Loucy (cell line): ENCODE results near the gene IL11RA.
A peak's percentile ranks its signal among the peaks of the same experiment; 100 is the strongest.

Source experiments
- H2AFZ ChIP-seq: fragments of 200-600 bp; sonication (generic); 2 replicates; pipeline ENCODE4 v1.6.0; 2016; ENCODE audit warnings: antibody characterized with exemption, mild to moderate bottlenecking, low read length, moderate library complexity
- H3F3A ChIP-seq: fragments of 200-600 bp; 2 replicates; pipeline ENCODE4 v1.6.0; 2016; ENCODE audit warnings: antibody characterized with exemption, low read depth, mild to moderate bottlenecking
- H3K27me3 ChIP-seq: fragments of 200-600 bp; sonication (generic); 2 replicates; pipeline ENCODE4 v1.6.1; 2014; ENCODE audit warnings: low read length, mild to moderate bottlenecking; ENCODE audit not compliant: insufficient read depth, poor library complexity, severe bottlenecking
- H3K36me3 ChIP-seq: fragments of 200-600 bp; sonication (generic); 2 replicates; pipeline ENCODE4 v1.6.1; 2016; ENCODE audit warnings: low read length; ENCODE audit not compliant: insufficient read depth
- H3K4me1 ChIP-seq: fragments of 200-600 bp; sonication (generic); 2 replicates; pipeline ENCODE4 v1.5.1; 2014; ENCODE audit warnings: low read length, mild to moderate bottlenecking; ENCODE audit not compliant: insufficient read depth, poor library complexity, severe bottlenecking
- H3K4me2 ChIP-seq: fragments of 200-600 bp; sonication (generic); 2 replicates; pipeline ENCODE4 v1.6.0; 2014; ENCODE audit warnings: antibody characterized with exemption, low read length, low read depth, mild to moderate bottlenecking; ENCODE audit not compliant: poor library complexity, severe bottlenecking
- H3K4me3 ChIP-seq: fragments of 200-600 bp; sonication (generic); 2 replicates; pipeline ENCODE4 v1.5.1; 2014; ENCODE audit warnings: low read length, mild to moderate bottlenecking, mixed read lengths; ENCODE audit not compliant: poor library complexity, severe bottlenecking
- H3K79me2 ChIP-seq: fragments of 200-600 bp; sonication (generic); 2 replicates; pipeline ENCODE4 v1.6.1; 2014; ENCODE audit warnings: low read length; ENCODE audit not compliant: insufficient read depth
- H3K9ac ChIP-seq: fragments of 200-600 bp; sonication (generic); 2 replicates; pipeline ENCODE4 v1.6.0; 2014; ENCODE audit warnings: mild to moderate bottlenecking, low read depth, low read length, moderate library complexity; ENCODE audit not compliant: poor library complexity, severe bottlenecking
- H3K9me2 ChIP-seq: fragments of 200-600 bp; sonication (generic); replicated peaks from 2 replicates; pipeline ENCODE4 v1.6.1; 2016; ENCODE audit warnings: low read depth, low read length, mixed read lengths
- H3K9me3 ChIP-seq: fragments of 200-600 bp; sonication (generic); 2 replicates; pipeline ENCODE4 v1.6.1; 2014; ENCODE audit warnings: mild to moderate bottlenecking, antibody characterized with exemption, low read length, low read depth; ENCODE audit not compliant: insufficient read depth
- H4K20me1 ChIP-seq: fragments of 200-600 bp; sonication (generic); 2 replicates; pipeline ENCODE4 v1.6.0; 2014; ENCODE audit warnings: antibody characterized with exemption, low read length, mild to moderate bottlenecking; ENCODE audit not compliant: insufficient read depth, poor library complexity, severe bottlenecking
- CTCF ChIP-seq: fragments of 200-600 bp; sonication (generic); conservative IDR thresholded peaks from 2 replicates; pipeline ENCODE4 v1.5.1; 2014; ENCODE audit warnings: mild to moderate bottlenecking, antibody characterized with exemption, low read length
- EZH2phosphoT487 ChIP-seq: fragments of 200-600 bp; IDR thresholded peaks from 2 replicates; pipeline ENCODE4 v1.6.1; 2018; ENCODE audit warnings: antibody characterized with exemption, mild to moderate bottlenecking, moderate library complexity, borderline replicate concordance

Gene IL11RA

DNA sequence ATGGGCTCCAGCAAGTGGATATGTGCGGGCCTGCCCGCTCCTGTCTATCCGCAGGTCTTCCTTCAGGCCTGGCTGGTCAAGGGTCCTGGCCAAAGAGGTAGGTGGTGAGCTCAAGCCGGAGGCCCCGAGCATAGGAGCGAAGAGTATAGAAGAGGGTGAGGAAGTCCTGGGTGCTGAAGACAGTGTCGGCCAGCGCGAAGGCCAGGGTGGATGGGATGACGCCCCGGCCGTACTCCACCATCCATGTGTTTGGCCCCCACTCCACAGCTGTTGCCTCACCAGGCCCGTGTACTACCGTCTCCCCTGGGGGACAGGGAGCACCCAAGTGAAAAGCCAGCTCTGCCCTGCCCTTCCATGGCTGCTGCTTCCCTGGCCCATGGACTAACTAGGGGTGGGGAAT lies 16.4 kb upstream of the IL11RA start:
- no peaks in the 10 kb centered on the region for H3F3A ChIP-seq
- H3K9ac ChIP-seq, result peak overlapping the region; percentile 75

GRCh38 chr9:34636791-34637355 lies 15.1 kb upstream of the IL11RA start:
- peak overlapping the region; percentile 91 for H3K4me2 ChIP-seq
- TF ChIP-seq EZH2phosphoT487 (no peak), CTCF (no peak)
- peaks cover 27% of the 10 kb centered on the region for H3K4me1 ChIP-seq
- no peaks in the 10 kb centered on the region for H3K9me2 ChIP-seq
- peaks cover 25% of the 10 kb centered on the region for H3K79me2 ChIP-seq
- no peaks in the 10 kb centered on the region for H3F3A ChIP-seq
- peaks cover 13% of the 10 kb centered on the region for H4K20me1 ChIP-seq
- H3K36me3 ChIP-seq, result no peaks in the 10 kb centered on the region
- peak overlapping the region; percentile 94 for H3K4me3 ChIP-seq
- peak overlapping the region; percentile 75 for H3K9ac ChIP-seq
- H3K9me3 ChIP-seq, result no peaks in the 10 kb centered on the region
- H3K27me3 ChIP-seq, result no peaks in the 10 kb centered on the region
- peak overlapping the region; percentile 75; the same call in 1 of the 2 replicates for H2AFZ ChIP-seq

More for the DNA sequence above, 16.4 kb upstream of the IL11RA start:
- no peaks in the 10 kb centered on the region for H3K9me2 ChIP-seq
- no peaks in the 10 kb centered on the region for H3K9me3 ChIP-seq
- peaks cover 27% of the 10 kb centered on the region for H3K4me1 ChIP-seq
- peak overlapping the region; percentile 91 for H3K4me2 ChIP-seq
- no peaks in the 10 kb centered on the region for H3K36me3 ChIP-seq
- H3K4me3 ChIP-seq, result peak overlapping the region; percentile 94
- no peak overlapping the region for H2AFZ ChIP-seq
- TF ChIP-seq CTCF (no peak), EZH2phosphoT487 (no peak)
- peaks cover 13% of the 10 kb centered on the region for H4K20me1 ChIP-seq
- H3K27me3 ChIP-seq, result peaks cover 5% of the 10 kb centered on the region
- H3K79me2 ChIP-seq, result peaks cover 25% of the 10 kb centered on the region

DNA sequence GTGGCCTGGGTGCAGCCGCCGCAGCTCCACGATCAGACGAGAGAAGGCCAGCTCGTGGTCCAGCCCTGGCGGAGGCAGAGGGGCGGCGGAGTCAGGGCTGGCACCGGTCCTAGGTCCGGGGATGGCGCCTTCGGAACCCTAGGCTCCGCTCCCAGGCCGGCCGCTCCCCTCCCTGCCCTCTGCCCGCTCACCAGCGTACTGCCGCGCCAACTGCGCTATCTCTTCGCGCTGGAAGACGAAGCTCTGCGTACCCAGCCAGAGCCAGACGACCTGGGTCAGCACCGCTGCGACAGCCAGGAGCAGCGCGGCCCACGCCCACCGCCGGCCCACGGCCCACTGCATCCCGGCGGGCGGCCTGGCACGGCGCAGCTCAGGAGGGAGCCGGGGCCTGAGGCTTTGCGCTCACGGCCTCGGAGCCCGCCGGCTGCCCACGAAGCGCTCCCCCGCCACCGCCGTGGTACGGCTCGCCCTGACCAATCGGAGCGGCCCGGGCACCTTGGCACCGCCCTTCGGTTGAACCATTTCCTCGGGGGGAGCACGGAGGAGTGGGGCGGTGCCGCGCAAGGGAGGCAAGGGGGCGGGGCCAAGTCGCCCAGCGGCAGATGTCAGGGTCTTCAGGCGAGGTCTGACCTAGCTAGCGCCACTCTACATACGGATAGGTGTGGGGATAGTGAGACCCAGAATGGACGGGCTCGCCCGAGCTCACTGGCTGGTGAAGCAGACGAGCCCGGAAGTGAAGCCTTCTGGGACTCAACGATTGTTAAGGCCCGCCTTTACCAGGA lies 14.4 kb upstream of the IL11RA start, which contains the start of gene SIGMAR1:
SIGMAR1 (minus strand) TSS at position 432 of the 782 bp plus-strand sequence; CDS start at position 342, 90 bp downstream.
- H3K36me3 ChIP-seq, result no peaks in the 10 kb centered on the region
- H3K27me3 ChIP-seq, result no peaks in the 10 kb centered on the region
- no peaks in the 10 kb centered on the region for H3F3A ChIP-seq
- H3K9me3 ChIP-seq, result no peaks in the 10 kb centered on the region
- H3K4me2 ChIP-seq, result peak within 1 kb of the TSS; percentile 91
- peaks cover 25% of the 10 kb centered on the region for H3K79me2 ChIP-seq
- TF ChIP-seq EZH2phosphoT487 (no peak), CTCF (no peak)
- H4K20me1 ChIP-seq, result peaks cover 13% of the 10 kb centered on the region
- no peaks in the 10 kb centered on the region for H3K9me2 ChIP-seq
- H3K4me1 ChIP-seq, result peaks cover 27% of the 10 kb centered on the region
- H3K9ac ChIP-seq, result peak within 1 kb of the TSS; percentile 75
- peak within 1 kb of the TSS; percentile 94 for H3K4me3 ChIP-seq
- peak within 1 kb of the TSS; percentile 75 for H2AFZ ChIP-seq
